Cardiac muscle cell (in vitro differentiated cells and primary cell): ENCODE results near the gene C11orf65. TPM values are rescaled to one million over a fixed set of nuclear protein-coding genes. Genes with fewer than 3 reads are reported as not detected.
"Not testable (repeated sequence)": the region's sequence is repeated elsewhere in the genome, so short reads cannot be mapped to it uniquely, and the experiment has no call there.

ENCODE experiments used
- DNase-seq, 2 donors: peaks; one replicate each; pipeline versions ENCODE4 v3.0.0 to v3.0.0-alpha.2; 2010 to 2017; ENCODE audit warnings: low read depth in 1 of 2, low spot score in 1 of 2
- H3K27ac ChIP-seq: fragments of 200-600 bp; sonication (generic); 2 replicates; pipeline ENCODE4 v1.5.1; 2016
- H3K27me3 ChIP-seq: fragments of 200-600 bp; sonication (generic); 2 replicates; pipeline ENCODE4 v1.6.0; 2016; ENCODE audit warnings: control low read depth
- H3K36me3 ChIP-seq: fragments of 200-600 bp; sonication (generic); 2 replicates; pipeline ENCODE4 v1.5.1; 2016; ENCODE audit warnings: control low read depth
- H3K4me1 ChIP-seq: fragments of 200-600 bp; sonication (generic); 2 replicates; pipeline ENCODE4 v1.8.1; 2017; ENCODE audit warnings: low read depth, mild to moderate bottlenecking, mixed run types
- H3K4me3 ChIP-seq: fragments of 200-600 bp; sonication (generic); 2 replicates; pipeline ENCODE4 v1.5.1; 2016; ENCODE audit warnings: mild to moderate bottlenecking
- H3K9me3 ChIP-seq: fragments of 200-600 bp; sonication (generic); 2 replicates; pipeline ENCODE4 v1.5.1; 2017; ENCODE audit warnings: low read depth, mild to moderate bottlenecking, control low read depth
- polyA plus RNA-seq: library from polyadenylated mRNA; unstranded; fragments of >200 nt; fragmentation: Nextera tagmentation; extraction: Ambion mirVana; gene quantifications from 2 replicates; pipeline ENCODE4 v1.2.1, GENCODE V29; 2016
- total RNA-seq: library from RNA; depleted of rRNA; stranded (reverse); fragments of >200 nt; gene quantifications from 2 replicates; pipeline ENCODE4 v1.2.3, GENCODE V29; 2016
- TF ChIP-seq, protein P1 (sequence below): IDR thresholded peaks from 2 replicates; pipeline ENCODE4 v1.5.1; 2012; ENCODE audit warnings: low read depth, mild to moderate bottlenecking, low read length

C11orf65 gene
- total and polyA plus RNA-seq, 2 experiments from 2014 or later, result 1.4 to 1.6 TPM

DNA sequence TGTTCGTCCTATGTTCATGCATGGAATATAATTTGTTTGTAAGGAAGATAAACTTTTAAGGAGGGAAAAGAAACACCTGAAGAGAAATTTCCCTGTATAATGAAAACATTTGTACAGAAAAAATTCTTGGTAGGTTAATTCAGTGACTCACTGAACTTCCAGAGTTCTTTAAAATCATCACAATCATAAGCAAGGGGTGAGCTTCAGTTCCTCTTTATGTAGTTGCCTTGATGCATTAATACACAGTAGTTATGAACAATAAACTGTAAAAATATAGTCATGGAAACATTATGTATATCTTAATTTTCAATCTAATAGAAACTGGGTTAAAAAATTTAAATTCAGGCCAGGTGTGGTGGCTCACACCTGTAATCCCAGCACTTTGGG lies 1.1 kb upstream of the C11orf65 start:
- Histone ChIP-seq H3K36me3 (no peaks in the 10 kb centered on the region), H3K9me3 (no peaks in the 10 kb centered on the region), H3K4me3 (no peak overlapping the region), H3K4me1 (peaks cover 12% of the 10 kb centered on the region), H3K27me3 (no peaks in the 10 kb centered on the region), H3K27ac (peak overlapping the region; percentile 97)
- TF ChIP-seq, protein P1, sequence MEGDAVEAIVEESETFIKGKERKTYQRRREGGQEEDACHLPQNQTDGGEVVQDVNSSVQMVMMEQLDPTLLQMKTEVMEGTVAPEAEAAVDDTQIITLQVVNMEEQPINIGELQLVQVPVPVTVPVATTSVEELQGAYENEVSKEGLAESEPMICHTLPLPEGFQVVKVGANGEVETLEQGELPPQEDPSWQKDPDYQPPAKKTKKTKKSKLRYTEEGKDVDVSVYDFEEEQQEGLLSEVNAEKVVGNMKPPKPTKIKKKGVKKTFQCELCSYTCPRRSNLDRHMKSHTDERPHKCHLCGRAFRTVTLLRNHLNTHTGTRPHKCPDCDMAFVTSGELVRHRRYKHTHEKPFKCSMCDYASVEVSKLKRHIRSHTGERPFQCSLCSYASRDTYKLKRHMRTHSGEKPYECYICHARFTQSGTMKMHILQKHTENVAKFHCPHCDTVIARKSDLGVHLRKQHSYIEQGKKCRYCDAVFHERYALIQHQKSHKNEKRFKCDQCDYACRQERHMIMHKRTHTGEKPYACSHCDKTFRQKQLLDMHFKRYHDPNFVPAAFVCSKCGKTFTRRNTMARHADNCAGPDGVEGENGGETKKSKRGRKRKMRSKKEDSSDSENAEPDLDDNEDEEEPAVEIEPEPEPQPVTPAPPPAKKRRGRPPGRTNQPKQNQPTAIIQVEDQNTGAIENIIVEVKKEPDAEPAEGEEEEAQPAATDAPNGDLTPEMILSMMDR, result no peak
- DNase-seq, result no peak

DNA sequence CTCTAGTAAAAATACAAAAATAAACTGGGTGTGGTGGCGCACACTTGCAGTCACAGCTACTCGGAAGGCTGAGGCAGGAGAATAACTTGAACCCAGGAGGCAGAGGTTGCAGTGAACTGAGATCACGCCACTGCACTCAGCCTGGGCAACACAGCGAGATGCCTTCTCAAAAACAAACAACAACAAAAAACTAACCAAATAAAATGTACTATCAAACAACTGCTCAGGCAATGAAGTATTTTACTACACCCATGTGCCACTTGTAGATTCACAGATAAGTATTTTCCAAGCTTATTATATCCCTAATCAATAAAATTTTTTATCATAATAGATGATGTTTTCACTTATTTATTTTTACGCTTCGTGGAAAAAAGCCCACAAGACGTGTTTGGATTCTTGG lies 924 bp downstream of the C11orf65 start:
- Histone ChIP-seq H3K36me3 (no peaks in the 10 kb centered on the region), H3K4me3 (peak overlapping the region; percentile 45), H3K4me1 (peaks cover 12% of the 10 kb centered on the region), H3K27me3 (no peaks in the 10 kb centered on the region), H3K27ac (peak overlapping the region; percentile 97), H3K9me3 (no peaks in the 10 kb centered on the region)
- TF ChIP-seq, protein P1, result no peak
- no peak for DNase-seq

DNA sequence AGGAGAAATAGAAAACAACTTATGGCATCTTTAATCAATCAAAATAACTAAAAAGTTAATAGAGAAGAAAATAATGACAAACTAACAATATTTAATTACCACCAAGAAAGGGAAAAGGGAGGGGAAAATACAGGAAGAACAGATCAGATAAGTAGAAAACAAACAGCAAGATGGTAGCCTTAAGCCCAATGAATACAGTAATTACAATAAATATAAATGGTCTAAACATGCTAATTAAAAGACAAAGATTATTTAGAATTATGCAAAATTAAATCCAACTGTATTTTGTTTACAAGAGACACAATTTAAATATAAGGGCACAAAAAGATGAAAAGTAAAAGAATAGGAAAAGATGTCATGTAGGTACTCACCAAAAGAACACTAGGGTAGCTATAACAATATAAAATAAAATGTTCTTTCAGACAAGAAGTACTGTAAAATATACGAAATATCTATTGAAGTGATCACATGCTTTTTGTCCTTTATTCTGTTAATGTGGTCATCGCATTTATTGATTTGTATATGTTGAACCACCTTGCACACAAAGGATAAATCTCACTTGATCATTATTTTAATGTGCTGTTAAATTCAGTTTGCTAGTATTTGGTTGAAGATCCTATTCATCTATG lies 14.0 kb downstream of the C11orf65 start:
- DNase-seq, result no peak
- Histone ChIP-seq H3K9me3 (no peaks in the 10 kb centered on the region), H3K27ac (no peak overlapping the region), H3K36me3 (no peaks in the 10 kb centered on the region), H3K4me3 (no peak overlapping the region), H3K4me1 (no peaks in the 10 kb centered on the region), H3K27me3 (no peaks in the 10 kb centered on the region)
- TF ChIP-seq, protein P1, result no peak

DNA sequence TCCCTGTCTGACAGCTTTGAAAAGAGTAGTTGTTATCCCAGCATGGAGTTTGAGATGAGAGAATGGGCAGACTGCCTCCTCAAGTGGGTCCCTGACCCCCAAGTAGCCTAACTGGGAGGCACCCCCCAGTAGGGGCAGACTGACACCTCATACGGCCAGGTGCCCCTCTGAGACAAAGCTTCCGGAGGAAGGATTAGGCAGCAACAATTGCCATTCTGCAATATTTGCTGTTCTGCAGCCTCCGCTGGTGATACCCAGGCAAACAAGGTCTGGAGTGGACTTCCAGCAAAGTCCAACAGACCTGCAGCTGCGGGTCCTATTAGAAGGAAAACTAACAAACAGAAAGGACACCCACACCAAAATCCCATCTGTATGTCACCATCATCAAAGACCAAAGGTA lies 25.9 kb downstream of the C11orf65 start:
- not testable (repeated sequence) for H3K36me3 ChIP-seq, H3K9me3 ChIP-seq, H3K27me3 ChIP-seq, DNase-seq, H3K4me1 ChIP-seq, H3K4me3 ChIP-seq, H3K27ac ChIP-seq

DNA sequence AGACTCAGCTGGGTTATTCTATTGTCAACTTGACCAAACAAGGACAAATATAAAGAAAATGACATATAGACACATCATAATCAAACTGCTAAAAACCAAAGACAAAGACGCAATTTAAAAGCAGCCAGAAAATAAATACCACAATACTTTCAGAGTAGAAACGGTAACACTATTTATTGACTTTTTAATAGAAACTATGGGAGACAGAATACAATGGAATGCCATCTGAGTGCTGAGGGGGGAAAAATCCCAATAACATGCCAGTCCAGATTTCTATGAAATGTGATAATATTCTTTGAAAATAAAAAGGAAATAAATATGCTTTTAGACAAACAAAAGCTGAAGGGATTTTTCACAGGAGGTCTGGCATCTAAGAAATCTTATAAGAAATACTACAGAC lies 30.7 kb downstream of the C11orf65 start:
- H3K27me3 ChIP-seq, result no peaks in the 10 kb centered on the region
- no peak overlapping the region for H3K27ac ChIP-seq
- no peaks in the 10 kb centered on the region for H3K9me3 ChIP-seq
- H3K36me3 ChIP-seq, result no peaks in the 10 kb centered on the region
- H3K4me3 ChIP-seq, result no peak overlapping the region
- H3K4me1 ChIP-seq, result no peaks in the 10 kb centered on the region
- TF ChIP-seq, protein P1, result no peak
- DNase-seq, result no peak

DNA sequence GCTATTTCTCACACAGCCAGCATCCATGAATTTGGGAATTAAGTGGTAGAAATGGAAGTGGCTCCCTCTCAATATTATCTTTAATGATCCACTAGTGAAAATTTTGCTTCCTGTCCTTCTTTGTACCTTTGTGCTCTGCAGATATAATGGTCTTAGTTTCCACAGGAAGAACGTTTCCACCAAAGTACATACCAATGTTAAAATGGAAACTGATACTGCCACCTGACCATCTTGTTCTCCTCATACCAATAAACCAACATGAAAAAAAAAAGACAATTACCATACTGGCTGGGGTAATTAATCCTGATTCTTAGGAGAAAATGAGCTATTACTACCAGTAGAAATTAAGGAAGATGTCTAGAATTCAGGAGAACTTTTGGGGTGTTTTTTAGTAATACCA lies 32.3 kb downstream of the C11orf65 start:
- DNase-seq, result no peak
- Histone ChIP-seq H3K27ac (no peak overlapping the region), H3K9me3 (no peaks in the 10 kb centered on the region), H3K36me3 (no peaks in the 10 kb centered on the region), H3K4me3 (no peak overlapping the region), H3K27me3 (no peaks in the 10 kb centered on the region), H3K4me1 (no peaks in the 10 kb centered on the region)
- TF ChIP-seq, protein P1, result no peak
